PC-9 (cell line): Measurements from ENCODE around the gene LCN12.

Source experiments
- EZH2 ChIP-seq: fragments of 200-600 bp; sonication (generic); IDR thresholded peaks from 2 replicates; pipeline ENCODE4 v1.8.0; 2017; ENCODE audit warnings: antibody characterized with exemption, low read depth
- TF ChIP-seq, protein P1 (sequence below): fragments of 200-600 bp; sonication (generic); conservative IDR thresholded peaks from 2 replicates; pipeline ENCODE4 v1.6.1; 2017; ENCODE audit warnings: mixed run types, antibody characterized with exemption, mild to moderate bottlenecking, moderate library complexity

DNA sequence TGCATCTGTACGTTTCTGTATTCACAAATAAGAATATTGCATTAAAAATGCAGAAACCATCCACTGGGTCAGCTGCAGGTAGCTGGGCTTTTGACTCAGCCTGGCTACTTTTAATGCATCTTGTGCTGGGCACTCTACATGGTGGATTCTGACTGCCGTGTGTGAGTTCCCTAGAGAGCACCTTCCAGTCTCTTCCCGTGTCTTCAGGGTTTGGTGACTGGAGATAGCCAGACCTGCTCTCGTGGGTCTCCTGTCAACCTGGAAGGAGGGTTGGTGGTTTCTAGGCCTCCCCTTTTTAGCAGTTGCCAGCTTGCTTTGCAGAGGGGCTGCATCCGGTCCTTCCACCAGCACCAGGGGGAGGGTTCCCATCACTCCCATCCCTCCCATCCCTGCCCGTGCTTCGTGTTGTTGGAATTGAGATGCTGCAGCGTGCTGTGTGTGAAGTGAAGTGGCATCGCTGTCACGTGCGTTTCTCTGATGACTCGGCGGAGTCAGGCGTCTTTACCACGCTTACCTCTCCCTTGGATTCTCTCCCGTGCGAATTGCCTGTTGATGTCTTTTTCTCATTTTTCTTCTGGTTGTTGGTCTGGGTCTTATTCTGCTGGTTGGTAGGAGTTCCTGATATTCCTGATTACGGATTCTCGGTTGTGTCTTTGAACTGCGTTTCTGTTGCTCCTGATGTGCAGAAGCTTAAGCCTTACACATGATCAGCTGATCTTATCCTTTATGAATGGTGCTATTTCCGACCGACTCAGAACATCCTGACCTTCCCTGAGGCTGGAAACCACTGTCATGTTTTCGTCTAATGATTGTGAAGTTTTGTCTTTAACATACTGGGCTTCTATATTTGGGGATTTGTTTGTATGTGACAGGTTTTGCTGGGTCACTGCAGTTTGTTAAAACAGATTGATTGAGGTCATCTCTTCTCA lies 24.5 kb upstream of the LCN12 start:
- TF ChIP-seq, protein P1, sequence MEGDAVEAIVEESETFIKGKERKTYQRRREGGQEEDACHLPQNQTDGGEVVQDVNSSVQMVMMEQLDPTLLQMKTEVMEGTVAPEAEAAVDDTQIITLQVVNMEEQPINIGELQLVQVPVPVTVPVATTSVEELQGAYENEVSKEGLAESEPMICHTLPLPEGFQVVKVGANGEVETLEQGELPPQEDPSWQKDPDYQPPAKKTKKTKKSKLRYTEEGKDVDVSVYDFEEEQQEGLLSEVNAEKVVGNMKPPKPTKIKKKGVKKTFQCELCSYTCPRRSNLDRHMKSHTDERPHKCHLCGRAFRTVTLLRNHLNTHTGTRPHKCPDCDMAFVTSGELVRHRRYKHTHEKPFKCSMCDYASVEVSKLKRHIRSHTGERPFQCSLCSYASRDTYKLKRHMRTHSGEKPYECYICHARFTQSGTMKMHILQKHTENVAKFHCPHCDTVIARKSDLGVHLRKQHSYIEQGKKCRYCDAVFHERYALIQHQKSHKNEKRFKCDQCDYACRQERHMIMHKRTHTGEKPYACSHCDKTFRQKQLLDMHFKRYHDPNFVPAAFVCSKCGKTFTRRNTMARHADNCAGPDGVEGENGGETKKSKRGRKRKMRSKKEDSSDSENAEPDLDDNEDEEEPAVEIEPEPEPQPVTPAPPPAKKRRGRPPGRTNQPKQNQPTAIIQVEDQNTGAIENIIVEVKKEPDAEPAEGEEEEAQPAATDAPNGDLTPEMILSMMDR = no peak
- no peak for TF ChIP-seq EZH2
